ENCODE data around the gene FHOD3. TPM values are rescaled to one million over a fixed set of nuclear protein-coding genes. Genes with fewer than 3 reads are reported as not detected.

The FHOD3 gene
- total RNA-seq, 4 donors from 2014 or later: 15.6 to 25.9 (median 21.6) TPM

DNA sequence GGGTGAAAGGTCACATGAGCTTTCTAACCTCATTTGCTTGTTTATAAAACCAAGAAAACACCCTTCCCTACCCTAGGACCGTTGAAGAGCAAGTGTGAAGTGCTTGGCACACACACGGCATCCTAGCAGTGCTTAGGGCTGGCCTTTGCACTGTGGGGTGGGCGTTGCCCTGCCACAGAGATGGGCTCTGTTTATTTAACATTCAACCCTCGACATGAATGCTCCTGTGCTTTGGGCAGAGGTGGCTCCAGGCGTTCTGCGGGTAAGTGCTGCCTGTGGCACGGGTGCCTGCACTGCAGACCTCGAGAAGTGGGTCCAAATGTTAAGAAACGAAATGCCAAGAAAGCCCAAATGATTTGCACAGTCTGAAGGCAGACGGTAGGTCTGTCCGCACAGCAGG lies 170.1 kb downstream of the FHOD3 start:
- TF ChIP-seq, protein P1, sequence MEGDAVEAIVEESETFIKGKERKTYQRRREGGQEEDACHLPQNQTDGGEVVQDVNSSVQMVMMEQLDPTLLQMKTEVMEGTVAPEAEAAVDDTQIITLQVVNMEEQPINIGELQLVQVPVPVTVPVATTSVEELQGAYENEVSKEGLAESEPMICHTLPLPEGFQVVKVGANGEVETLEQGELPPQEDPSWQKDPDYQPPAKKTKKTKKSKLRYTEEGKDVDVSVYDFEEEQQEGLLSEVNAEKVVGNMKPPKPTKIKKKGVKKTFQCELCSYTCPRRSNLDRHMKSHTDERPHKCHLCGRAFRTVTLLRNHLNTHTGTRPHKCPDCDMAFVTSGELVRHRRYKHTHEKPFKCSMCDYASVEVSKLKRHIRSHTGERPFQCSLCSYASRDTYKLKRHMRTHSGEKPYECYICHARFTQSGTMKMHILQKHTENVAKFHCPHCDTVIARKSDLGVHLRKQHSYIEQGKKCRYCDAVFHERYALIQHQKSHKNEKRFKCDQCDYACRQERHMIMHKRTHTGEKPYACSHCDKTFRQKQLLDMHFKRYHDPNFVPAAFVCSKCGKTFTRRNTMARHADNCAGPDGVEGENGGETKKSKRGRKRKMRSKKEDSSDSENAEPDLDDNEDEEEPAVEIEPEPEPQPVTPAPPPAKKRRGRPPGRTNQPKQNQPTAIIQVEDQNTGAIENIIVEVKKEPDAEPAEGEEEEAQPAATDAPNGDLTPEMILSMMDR (IDR thresholded peaks at IDR 0.05): no peak
- TF ChIP-seq EP300 (IDR thresholded peaks at IDR 0.05) (no peak), POLR2A (IDR thresholded peaks at IDR 0.05) (no peak)
- DNase-seq (ENCODE audit: low spot score in 2 of 2): no peak
- H3K36me3 ChIP-seq: no peaks in the 10 kb centered on the region
- no peaks in the 10 kb centered on the region for H3K9me3 ChIP-seq
- H3K27ac ChIP-seq: no peak overlapping the region
- 76 to 90% methylated on average over 11 of the region's 11 CpGs for WGBS, 2 donors
- H3K4me3 ChIP-seq: no peak overlapping the region
- H3K27me3 ChIP-seq: no peaks in the 10 kb centered on the region
- H3K4me1 ChIP-seq: peaks cover 0 to 8% (median 0%) of the 10 kb centered on the region in 4 donors

DNA sequence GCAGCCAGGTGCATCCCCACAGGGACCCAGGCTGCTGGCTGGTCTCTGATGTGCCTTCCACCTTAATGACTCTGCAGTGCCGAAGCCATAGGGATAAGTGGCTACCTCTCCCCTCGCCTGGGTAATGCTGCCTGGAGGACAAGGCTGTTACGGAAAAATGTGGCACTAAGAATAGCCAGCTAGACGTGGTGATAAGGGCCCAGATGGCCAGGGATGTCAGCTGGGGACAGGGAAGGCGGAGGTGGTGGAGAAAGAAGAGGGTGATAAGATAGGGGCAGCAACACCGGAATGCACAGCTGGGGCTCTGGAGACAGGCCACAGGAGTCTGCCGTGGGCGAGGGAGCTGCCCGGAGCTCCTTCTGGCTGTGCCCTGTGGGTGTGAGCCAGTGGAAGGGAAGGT lies 170.6 kb downstream of the FHOD3 start:
- H3K27ac ChIP-seq: no peak overlapping the region
- H3K36me3 ChIP-seq: no peaks in the 10 kb centered on the region
- peaks cover 0 to 8% (median 0%) of the 10 kb centered on the region in 4 donors for H3K4me1 ChIP-seq
- WGBS, 2 donors: 75 to 81% methylated on average over 9 of the region's 9 CpGs
- DNase-seq (ENCODE audit: low spot score in 2 of 2): no peak
- no peak overlapping the region for H3K4me3 ChIP-seq
- TF ChIP-seq EP300 (IDR thresholded peaks at IDR 0.05) (no peak), POLR2A (IDR thresholded peaks at IDR 0.05) (no peak)
- TF ChIP-seq, protein P1 (IDR thresholded peaks at IDR 0.05): no peak
- no peaks in the 10 kb centered on the region for H3K27me3 ChIP-seq
- H3K9me3 ChIP-seq: no peaks in the 10 kb centered on the region

DNA sequence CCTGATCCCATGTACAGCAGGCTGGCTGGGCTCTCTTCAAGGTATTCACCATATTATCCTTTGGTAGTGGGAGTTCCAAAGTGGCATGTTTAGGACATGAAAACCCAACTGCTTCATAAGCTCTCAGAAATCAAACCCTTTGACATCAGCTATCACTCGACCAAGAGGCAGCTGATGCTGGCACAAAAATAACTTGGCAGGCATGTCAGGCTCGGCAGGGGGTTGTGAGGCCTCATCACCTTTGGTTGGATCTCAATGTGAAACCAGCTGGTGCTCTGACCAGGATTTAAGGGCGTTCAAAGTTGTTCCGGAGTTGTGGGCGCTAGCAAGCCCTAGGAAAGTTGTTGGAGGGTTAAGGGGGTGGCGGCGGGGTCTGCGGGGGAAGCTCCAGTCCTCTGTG lies 171.9 kb downstream of the FHOD3 start:
- Histone ChIP-seq H3K4me3 (no peak overlapping the region), H3K4me1 (peaks cover 0 to 8% (median 0%) of the 10 kb centered on the region in 4 donors), H3K27ac (peak overlapping the region in 1 of 4 donors; percentile 25), H3K27me3 (no peaks in the 10 kb centered on the region), H3K9me3 (no peaks in the 10 kb centered on the region), H3K36me3 (no peaks in the 10 kb centered on the region)
- TF ChIP-seq POLR2A (IDR thresholded peaks at IDR 0.05) (no peak), EP300 (IDR thresholded peaks at IDR 0.05) (no peak)
- TF ChIP-seq, protein P1 (IDR thresholded peaks at IDR 0.05): no peak
- 53 to 73% methylated on average over 8 of the region's 8 CpGs for WGBS, 2 donors
- DNase-seq (ENCODE audit: low spot score in 2 of 2): no peak

DNA sequence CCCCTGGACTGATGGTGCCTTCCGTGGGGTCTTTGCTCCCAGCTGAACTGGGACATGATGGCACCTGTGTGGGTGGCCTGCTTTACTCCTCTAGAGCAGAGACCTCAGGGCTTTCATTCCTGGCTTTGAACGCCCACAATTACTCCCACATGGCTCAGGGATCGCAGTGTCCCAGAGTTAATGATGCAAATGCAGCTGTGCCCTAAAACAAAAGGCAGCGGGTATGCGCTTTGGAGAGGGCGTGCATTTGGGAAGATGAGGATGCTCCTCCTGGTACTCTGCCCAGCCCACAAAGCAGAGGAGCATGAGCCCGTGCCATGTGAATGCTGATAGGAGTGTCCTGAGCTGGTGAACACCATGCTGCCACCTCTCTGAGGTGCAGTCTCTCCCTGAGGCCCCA lies 173.4 kb downstream of the FHOD3 start:
- no peak for DNase-seq (ENCODE audit: low spot score in 2 of 2)
- no peaks in the 10 kb centered on the region for H3K9me3 ChIP-seq
- WGBS, 2 donors: 57 to 62% methylated on average over 7 of the region's 7 CpGs

DNA sequence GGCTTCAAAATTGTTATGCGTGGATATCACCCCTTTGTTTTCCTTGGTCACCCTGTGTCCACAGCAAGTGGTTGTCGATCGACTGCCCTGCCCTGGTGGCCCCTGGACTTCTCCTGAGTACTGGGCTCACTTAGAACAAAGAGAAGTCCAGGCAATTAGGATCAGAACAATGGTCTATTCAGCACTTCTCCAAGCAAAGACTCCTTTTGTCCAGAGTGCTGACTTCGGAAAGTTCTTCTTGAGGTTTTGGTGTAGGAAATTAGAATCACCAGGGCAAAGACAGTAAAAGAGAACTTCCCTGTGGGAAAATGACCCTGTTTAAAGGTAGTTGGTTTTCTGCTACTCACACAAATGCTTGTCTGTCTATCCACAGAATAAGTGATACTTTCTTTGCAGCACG lies 173.9 kb downstream of the FHOD3 start:
- H3K4me3 ChIP-seq: no peak overlapping the region
- TF ChIP-seq, protein P1 (IDR thresholded peaks at IDR 0.05): no peak
- TF ChIP-seq EP300 (IDR thresholded peaks at IDR 0.05) (no peak), POLR2A (IDR thresholded peaks at IDR 0.05) (no peak)
- no peak for DNase-seq (ENCODE audit: low spot score in 2 of 2)

More for the DNA sequence above, 173.4 kb downstream of the FHOD3 start:
- Histone ChIP-seq H3K27me3 (no peaks in the 10 kb centered on the region), H3K4me1 (peaks cover 0 to 8% (median 0%) of the 10 kb centered on the region in 4 donors), H3K27ac (peak overlapping the region in 2 of 4 donors; percentile 34 to 61), H3K36me3 (no peaks in the 10 kb centered on the region), H3K4me3 (no peak overlapping the region)
- TF ChIP-seq POLR2A (IDR thresholded peaks at IDR 0.05): no peak
- TF ChIP-seq EP300 (IDR thresholded peaks at IDR 0.05): no peak
- TF ChIP-seq, protein P1 (IDR thresholded peaks at IDR 0.05): no peak

More for the DNA sequence above, 173.9 kb downstream of the FHOD3 start:
- 32 to 50% methylated on average over 5 of the region's 5 CpGs for WGBS, 2 donors
- Histone ChIP-seq H3K27ac (peak overlapping the region in 2 of 4 donors; percentile 34 to 61), H3K4me1 (peaks cover 0 to 8% (median 0%) of the 10 kb centered on the region in 4 donors), H3K27me3 (no peaks in the 10 kb centered on the region), H3K9me3 (no peaks in the 10 kb centered on the region), H3K36me3 (no peaks in the 10 kb centered on the region)
